PC-9 (cell line): Measurements from ENCODE around the gene PRF1. TPM values are rescaled to one million over a fixed set of nuclear protein-coding genes. Genes with fewer than 3 reads are reported as not detected.

ENCODE experiments used
- BruUV-seq: library from RNA; stranded (reverse); fragments of 400-500 nt; replicated peaks from 2 replicates; lab custom pipeline; 2021; lab: Mats Ljungman, UMichigan
- CTCF ChIA-PET: fragments of 300-600 bp; sonication (Branson Sonifier 250); formaldehyde crosslinking; loops from one replicate; lab custom pipeline; 2022; ENCODE audit warnings: antibody characterized with exemption; lab: Charles Lee
- POLR2A ChIA-PET: fragments of 300-600 bp; sonication (Branson Sonifier 250); formaldehyde crosslinking; loops from one replicate; lab custom pipeline; 2022; ENCODE audit warnings: antibody characterized with exemption; ENCODE audit not compliant: unreplicated experiment; lab: Charles Lee
- DNase-seq, 2 experiments: peaks; one replicate each; pipeline versions ENCODE4 v3.0.0 to v3.0.0-alpha.2; 2015 to 2022; ENCODE audit warnings: mixed read lengths in 1 of 2
- H2AFZ ChIP-seq: fragments of 200-600 bp; sonication (generic); 2 replicates; pipeline ENCODE4 v1.8.1; 2017; ENCODE audit warnings: antibody characterized with exemption
- H3F3A ChIP-seq: fragments of 200-600 bp; sonication (generic); 2 replicates; pipeline ENCODE4 v1.8.1; 2017; ENCODE audit warnings: antibody characterized with exemption, mild to moderate bottlenecking, low read depth; ENCODE audit not compliant: insufficient read depth
- H3K27ac ChIP-seq: fragments of 200-600 bp; sonication (generic); 2 replicates; pipeline ENCODE4 v1.6.1; 2016; ENCODE audit warnings: mixed run types
- H3K27me3 ChIP-seq: fragments of 200-600 bp; sonication (generic); 2 replicates; pipeline ENCODE4 v1.6.1; 2016; ENCODE audit warnings: low read depth, mixed run types; ENCODE audit not compliant: insufficient read depth
- H3K36me3 ChIP-seq: fragments of 200-600 bp; sonication (generic); 2 replicates; pipeline ENCODE4 v1.6.1; 2016; ENCODE audit warnings: low read depth, mixed run types
- H3K4me1 ChIP-seq: fragments of 200-600 bp; sonication (generic); replicated peaks from 2 replicates; pipeline ENCODE4 v1.6.1; 2016; ENCODE audit warnings: mixed run types; ENCODE audit not compliant: insufficient read depth
- H3K4me2 ChIP-seq: fragments of 200-600 bp; sonication (generic); 2 replicates; pipeline ENCODE4 v1.6.1; 2017; ENCODE audit warnings: mixed run types
- H3K4me3 ChIP-seq: fragments of 200-600 bp; sonication (generic); 2 replicates; pipeline ENCODE4 v1.6.1; 2016; ENCODE audit warnings: mixed run types
- H3K79me2 ChIP-seq: fragments of 200-600 bp; sonication (generic); 2 replicates; pipeline ENCODE4 v1.6.1; 2017; ENCODE audit warnings: low read depth, mixed run types
- H3K9me2 ChIP-seq: fragments of 200-600 bp; sonication (generic); 2 replicates; pipeline ENCODE4 v1.8.1; 2017; ENCODE audit warnings: mild to moderate bottlenecking; ENCODE audit not compliant: insufficient read depth
- H3K9me3 ChIP-seq: fragments of 200-600 bp; sonication (generic); 2 replicates; pipeline ENCODE4 v1.8.1; 2016; ENCODE audit warnings: low read depth; ENCODE audit not compliant: insufficient read depth
- H4K20me1 ChIP-seq: fragments of 200-600 bp; sonication (generic); 2 replicates; pipeline ENCODE4 v1.8.1; 2017; ENCODE audit not compliant: insufficient read depth
- EZH2 ChIP-seq: fragments of 200-600 bp; sonication (generic); IDR thresholded peaks from 2 replicates; pipeline ENCODE4 v1.8.0; 2017; ENCODE audit warnings: antibody characterized with exemption, low read depth
- intact Hi-C: fragments of 100-400 bp; cut with micrococcal nuclease; formaldehyde crosslinking; loops from one replicate; pipeline ENCODE4 v1.10.0; 2022; ENCODE audit not compliant: unreplicated experiment
- total RNA-seq: library from RNA; stranded (reverse); gene quantifications from 2 replicates; pipeline ENCODE4 v1.2.3, GENCODE V29; 2021
- TF ChIP-seq, protein P1 (sequence below): fragments of 200-600 bp; sonication (generic); conservative IDR thresholded peaks from 2 replicates; pipeline ENCODE4 v1.6.1; 2017; ENCODE audit warnings: mixed run types, antibody characterized with exemption, mild to moderate bottlenecking, moderate library complexity

The PRF1 gene
- total RNA-seq, 1 experiment from 2014 or later, result not detected

DNA sequence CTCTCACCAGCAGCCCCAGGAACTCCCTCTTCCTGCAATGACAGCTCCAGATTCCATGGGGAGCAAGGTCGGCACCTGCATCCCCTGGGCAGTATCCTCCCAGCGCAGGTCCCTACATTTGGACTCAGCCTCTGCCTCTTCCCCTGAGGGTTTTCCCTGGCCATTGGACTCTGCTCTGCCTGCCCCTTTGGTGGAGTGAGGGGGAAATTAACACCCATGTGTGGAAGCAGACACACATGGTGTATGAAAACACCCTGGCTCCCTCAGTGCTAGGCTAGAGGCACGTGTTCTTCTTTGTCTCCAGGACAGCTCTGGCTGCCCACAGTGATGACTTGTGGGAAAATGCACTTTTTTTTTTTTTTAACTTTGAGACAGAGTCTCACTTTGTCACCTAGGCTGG is 8.4 kb downstream of the PRF1 start:
- no peaks in the 10 kb centered on the region for H3K9me2 ChIP-seq
- no peak overlapping the region for H3K4me3 ChIP-seq
- intact Hi-C loops, result no loop called here
- no peaks in the 10 kb centered on the region for H3F3A ChIP-seq
- H3K27me3 ChIP-seq, result peaks cover 20% of the 10 kb centered on the region
- POLR2A ChIA-PET, result no interaction called here
- DNase-seq, result no peak
- CTCF ChIA-PET, result no interaction called here
- no peaks in the 10 kb centered on the region for H3K36me3 ChIP-seq
- TF ChIP-seq, protein P1, sequence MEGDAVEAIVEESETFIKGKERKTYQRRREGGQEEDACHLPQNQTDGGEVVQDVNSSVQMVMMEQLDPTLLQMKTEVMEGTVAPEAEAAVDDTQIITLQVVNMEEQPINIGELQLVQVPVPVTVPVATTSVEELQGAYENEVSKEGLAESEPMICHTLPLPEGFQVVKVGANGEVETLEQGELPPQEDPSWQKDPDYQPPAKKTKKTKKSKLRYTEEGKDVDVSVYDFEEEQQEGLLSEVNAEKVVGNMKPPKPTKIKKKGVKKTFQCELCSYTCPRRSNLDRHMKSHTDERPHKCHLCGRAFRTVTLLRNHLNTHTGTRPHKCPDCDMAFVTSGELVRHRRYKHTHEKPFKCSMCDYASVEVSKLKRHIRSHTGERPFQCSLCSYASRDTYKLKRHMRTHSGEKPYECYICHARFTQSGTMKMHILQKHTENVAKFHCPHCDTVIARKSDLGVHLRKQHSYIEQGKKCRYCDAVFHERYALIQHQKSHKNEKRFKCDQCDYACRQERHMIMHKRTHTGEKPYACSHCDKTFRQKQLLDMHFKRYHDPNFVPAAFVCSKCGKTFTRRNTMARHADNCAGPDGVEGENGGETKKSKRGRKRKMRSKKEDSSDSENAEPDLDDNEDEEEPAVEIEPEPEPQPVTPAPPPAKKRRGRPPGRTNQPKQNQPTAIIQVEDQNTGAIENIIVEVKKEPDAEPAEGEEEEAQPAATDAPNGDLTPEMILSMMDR, result no peak
- TF ChIP-seq EZH2, result no peak
- BruUV-seq, result no TSS peak
- no peak overlapping the region for H3K27ac ChIP-seq
- no peaks in the 10 kb centered on the region for H3K4me1 ChIP-seq
- no peaks in the 10 kb centered on the region for H3K9me3 ChIP-seq
- H4K20me1 ChIP-seq, result no peaks in the 10 kb centered on the region
- no peaks in the 10 kb centered on the region for H3K79me2 ChIP-seq
- H3K4me2 ChIP-seq, result no peak overlapping the region
- no peak overlapping the region for H2AFZ ChIP-seq

DNA sequence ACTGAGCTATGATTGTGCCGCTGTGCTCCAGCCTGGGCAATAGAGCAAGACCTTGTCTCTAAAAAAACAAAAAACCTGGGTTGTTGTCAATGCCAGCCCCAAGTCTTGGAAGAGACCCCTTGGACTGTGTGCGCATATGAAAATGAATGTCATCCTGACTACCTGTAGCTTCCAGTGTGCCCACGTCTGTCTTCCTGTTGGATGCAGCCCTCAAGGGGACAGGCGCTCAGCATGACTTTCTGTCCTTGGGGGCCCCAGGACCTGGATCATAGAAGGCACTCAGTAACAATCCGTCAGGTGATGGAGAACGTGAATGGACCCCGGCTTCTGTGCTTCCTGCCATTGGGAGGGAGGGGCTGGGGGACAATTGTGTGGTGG is 9.0 kb downstream of the PRF1 start:
- no peaks in the 10 kb centered on the region for H3F3A ChIP-seq
- no peaks in the 10 kb centered on the region for H3K9me3 ChIP-seq
- POLR2A ChIA-PET, result no interaction called here
- no peaks in the 10 kb centered on the region for H3K9me2 ChIP-seq
- BruUV-seq, result no TSS peak
- intact Hi-C loops, result no loop called here
- H4K20me1 ChIP-seq, result no peaks in the 10 kb centered on the region
- no peak overlapping the region for H2AFZ ChIP-seq
- H3K4me1 ChIP-seq, result no peaks in the 10 kb centered on the region
- peaks cover 26% of the 10 kb centered on the region for H3K27me3 ChIP-seq
- no peaks in the 10 kb centered on the region for H3K79me2 ChIP-seq
- no peak for TF ChIP-seq EZH2
- TF ChIP-seq, protein P1, result no peak
- CTCF ChIA-PET, result no interaction called here
- no peaks in the 10 kb centered on the region for H3K36me3 ChIP-seq
- no peak for DNase-seq
- H3K4me2 ChIP-seq, result no peak overlapping the region
- no peak overlapping the region for H3K4me3 ChIP-seq
- no peak overlapping the region for H3K27ac ChIP-seq

DNA sequence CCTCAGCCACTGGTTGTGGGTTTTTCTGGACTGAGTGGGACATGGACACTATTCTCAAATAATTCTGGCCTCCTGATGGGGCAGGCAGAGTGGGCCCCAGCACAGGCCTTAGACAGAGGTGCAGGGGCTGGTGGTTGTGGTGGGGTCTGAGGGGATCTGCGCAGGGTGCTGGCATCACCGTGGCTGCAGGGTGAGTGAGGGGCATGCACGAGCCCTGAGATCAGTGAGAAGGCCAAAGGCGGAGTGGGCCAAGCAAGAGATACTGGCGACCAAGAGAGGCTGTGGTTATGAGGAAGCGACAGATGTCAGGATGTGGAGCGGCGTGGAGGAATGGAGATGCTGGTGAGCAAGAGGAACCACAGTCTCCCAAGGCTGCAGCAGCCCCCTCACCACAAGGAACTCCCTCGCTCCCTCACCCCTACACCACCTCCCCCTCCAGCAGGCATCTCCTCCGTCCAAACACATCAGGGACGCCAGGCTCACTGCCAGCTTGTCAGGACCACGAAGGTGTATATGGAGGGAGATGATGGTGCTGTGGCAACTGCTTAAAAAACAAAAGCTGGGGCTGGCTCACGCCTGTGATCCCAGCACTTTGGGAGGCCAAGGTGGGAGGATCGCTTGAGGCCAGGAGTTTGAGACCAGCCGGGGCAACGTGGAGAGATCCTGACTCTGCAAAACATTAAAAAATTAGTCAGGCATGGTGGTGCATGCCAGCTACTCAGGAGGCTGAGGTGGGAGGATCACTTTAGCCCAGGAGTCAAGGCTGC is 9.6 kb downstream of the PRF1 start:
- Histone ChIP-seq H2AFZ (no peak overlapping the region), H3K4me1 (no peaks in the 10 kb centered on the region), H3K79me2 (no peaks in the 10 kb centered on the region), H3K27me3 (peaks cover 28% of the 10 kb centered on the region), H3K27ac (no peak overlapping the region), H3K36me3 (no peaks in the 10 kb centered on the region), H4K20me1 (no peaks in the 10 kb centered on the region), H3F3A (no peaks in the 10 kb centered on the region), H3K4me2 (no peak overlapping the region), H3K9me2 (no peaks in the 10 kb centered on the region), H3K9me3 (no peaks in the 10 kb centered on the region), H3K4me3 (no peak overlapping the region)
- ChIA-PET CTCF (interaction anchor here (0.6 kb wide), 2 partner anchors 28 to 73 kb away, joined by 4 to 5 read pairs; no protein-coding TSS in a partner anchor), POLR2A (no interaction called here)
- no peak for TF ChIP-seq EZH2
- TF ChIP-seq, protein P1, result no peak
- no TSS peak for BruUV-seq
- intact Hi-C loops, result no loop called here
- DNase-seq, result no peak
